GM12878 (cell line): Measurements from ENCODE around the gene CORO1C. TPM values are rescaled to one million over a fixed set of nuclear protein-coding genes. Genes with fewer than 3 reads are reported as not detected.

Experiments used
- ATAC-seq: fragments of 200-7000 bp; cut with Tn5 transposase; 3 replicates; pipeline ENCODE4 v1.9.1; 2020; ENCODE audit warnings: mild to moderate bottlenecking, moderate library complexity
- BruUV-seq: library from RNA; stranded (reverse); fragments of 400-500 nt; replicated peaks from 2 replicates; lab custom pipeline; 2021; lab: Mats Ljungman, UMichigan
- CTCF ChIA-PET: fragments of 300-600 bp; sonication (Branson Sonifier 250); formaldehyde crosslinking; extraction: SDS; loops from one replicate; lab custom pipeline; 2021; ENCODE audit warnings: inconsistent platforms; lab: Yijun Ruan, JAX
- POLR2A ChIA-PET: fragments of 350-600 bp; formaldehyde crosslinking; extraction: SDS; loops from one replicate; lab custom pipeline; 2021; ENCODE audit warnings: inconsistent platforms; lab: Charles Lee
- RAD21 ChIA-PET: fragments of 300-600 bp; sonication (Branson Sonifier 250); formaldehyde crosslinking; loops from one replicate; lab custom pipeline; 2023; ENCODE audit warnings: antibody characterized with exemption; ENCODE audit not compliant: unreplicated experiment; lab: Charles Lee
- SMC1A ChIA-PET: fragments of 300-600 bp; sonication (Branson Sonifier 250); formaldehyde crosslinking; loops from one replicate; lab custom pipeline; 2023; ENCODE audit not compliant: unreplicated experiment, uncharacterized antibody; lab: Charles Lee
- DNase-seq: peaks from one replicate; pipeline ENCODE4 v3.0.0-alpha.2; 2011; ENCODE audit warnings: low read depth, low spot score
- FAIRE-seq: peaks from 3 replicates; lab custom pipeline; 2011; peaks lifted over from hg19 to GRCh38; lab: Jason Lieb, UNC
- H2AFZ ChIP-seq: 2 replicates; pipeline ENCODE4 v1.6.0; 2011; ENCODE audit warnings: low read depth, low read length, control low read depth; ENCODE audit not compliant: control insufficient read depth
- H3K27ac ChIP-seq: 2 replicates; pipeline ENCODE4 v1.5.1; 2011; ENCODE audit warnings: control low read depth; ENCODE audit not compliant: control insufficient read depth, insufficient read depth
- H3K27me3 ChIP-seq, 2 experiments: replicated peaks in 1 of 2; 2 replicates each; pipeline versions ENCODE4 v1.6.0 to v1.6.1; 2011; ENCODE audit warnings: low read length in 1 of 2; ENCODE audit not compliant: control insufficient read depth in 2 of 2, insufficient read depth in 2 of 2
- H3K36me3 ChIP-seq, 2 experiments: 2 replicates each; pipeline ENCODE4 v1.5.1; 2011; ENCODE audit warnings: low read length in 1 of 2; ENCODE audit not compliant: control insufficient read depth in 2 of 2, insufficient read depth in 2 of 2
- H3K4me1 ChIP-seq: 2 replicates; pipeline ENCODE4 v1.6.1; 2011; ENCODE audit warnings: mild to moderate bottlenecking, low read length, moderate library complexity, mixed read lengths; ENCODE audit not compliant: control insufficient read depth, insufficient read depth
- H3K4me2 ChIP-seq: 2 replicates; pipeline ENCODE4 v1.6.0; 2011; ENCODE audit warnings: control low read depth; ENCODE audit not compliant: control insufficient read depth, insufficient read depth
- H3K4me3 ChIP-seq: fragments of 200-600 bp; sonication (generic); 2 replicates; pipeline ENCODE4 v1.5.1; 2016
- H3K79me2 ChIP-seq: 2 replicates; pipeline ENCODE4 v1.6.0; 2011; ENCODE audit warnings: low read length; ENCODE audit not compliant: control insufficient read depth, insufficient read depth
- H3K9ac ChIP-seq: 2 replicates; pipeline ENCODE4 v1.8.0; 2011; ENCODE audit warnings: low read length, control low read depth, mixed read lengths; ENCODE audit not compliant: control insufficient read depth, insufficient read depth
- H3K9me3 ChIP-seq: replicated peaks from 3 replicates; pipeline ENCODE4 v1.5.1; 2011; ENCODE audit warnings: mild to moderate bottlenecking, low read length; ENCODE audit not compliant: control insufficient read depth, insufficient read depth
- H4K20me1 ChIP-seq: 2 replicates; pipeline ENCODE4 v1.6.0; 2011; ENCODE audit not compliant: control insufficient read depth, insufficient read depth
- ASH2L ChIP-seq: fragments of 300-600, 200-600 bp; sonication (generic); IDR thresholded peaks from 2 replicates; pipeline ENCODE4 v1.6.1; 2017; ENCODE audit warnings: low read depth, mild to moderate bottlenecking, borderline replicate concordance
- E2F4 ChIP-seq: IDR thresholded peaks from 2 replicates; pipeline ENCODE4 v1.6.1; 2012; ENCODE audit warnings: low read depth, low read length, improper control_type of control experiment
- E2F8 ChIP-seq: fragments of 450-650 bp; IDR thresholded peaks from 2 replicates; pipeline ENCODE4 v1.6.1; 2018; ENCODE audit warnings: mild to moderate bottlenecking, low read depth, moderate library complexity; ENCODE audit not compliant: partially characterized antibody
- MTA3 ChIP-seq: IDR thresholded peaks from 2 replicates; pipeline ENCODE4 v1.6.1; 2012; ENCODE audit warnings: low read length, inconsistent platforms, borderline replicate concordance
- RB1 ChIP-seq: fragments of 450-650 bp; formaldehyde crosslinking; IDR thresholded peaks from 2 replicates; pipeline ENCODE4 v1.6.1; 2017; ENCODE audit warnings: mild to moderate bottlenecking, borderline replicate concordance
- RFX5 ChIP-seq: IDR thresholded peaks from 2 replicates; pipeline ENCODE4 v1.6.1; 2011; ENCODE audit warnings: low read depth, low read length, improper control_type of control experiment
- TARDBP ChIP-seq: IDR thresholded peaks from 2 replicates; pipeline ENCODE4 v1.6.1; 2016; ENCODE audit warnings: borderline replicate concordance
- WGBS: methylation state at CpG from one replicate; pipeline ENCODE4 v1.1.6; 2016; ENCODE audit warnings: low lambda C conversion rate; ENCODE audit not compliant: insufficient replicate concordance, insufficient coverage; ENCODE audit errors: missing lambda C conversion rate; 5-methylcytosine and 5-hydroxymethylcytosine counted together
- in situ Hi-C: fragments of 300-500 bp; cut with MboI; formaldehyde crosslinking; loops from 9 replicates; pipeline ENCODE4 v1.14.3; 2018; ENCODE audit warnings: mixed read lengths
- intact Hi-C: fragments of 100-400 bp; cut with micrococcal nuclease; formaldehyde crosslinking; loops from one replicate; pipeline ENCODE4 v1.14.2; 2022; ENCODE audit not compliant: unreplicated experiment
- polyA plus RNA-seq, 11 experiments: library from polyadenylated mRNA; depleted of rRNA in 4 of 11; unstranded in 6 of 11; stranded (reverse) in 5 of 11; fragments of >200 nt; fragmentation: Nextera tagmentation in 4 of 11; fragmentation: Illumina TruSeq in 1 of 11; extraction: Ambion mirVana in 4 of 11; extraction: Trizol in 1 of 11; gene quantifications; 1 replicate in 1 of 11; 2 replicates in 10 of 11; pipeline versions ENCODE4 v1.2.1 to v1.2.3, GENCODE V29; 2011 to 2016; ENCODE audit warnings: inconsistent platforms in 2 of 11, missing spikeins in 2 of 11, low read depth in 1 of 11
- total RNA-seq, 4 experiments: library from RNA; depleted of rRNA in 3 of 4; stranded (reverse); fragments of >200 nt in 3 of 4; fragmentation: Illumina TruSeq in 1 of 4; extraction: Trizol in 1 of 4; gene quantifications; 2 replicates each; pipeline versions ENCODE4 v1.2.1 to v1.2.3, GENCODE V29; 2013 to 2021

Gene CORO1C
- total and polyA plus RNA-seq, 10 of the 15 experiments (the other 5 are each of a cell fraction or from before 2014, with no cell fraction given), result 52.7 to 254 (median 171) TPM

DNA sequence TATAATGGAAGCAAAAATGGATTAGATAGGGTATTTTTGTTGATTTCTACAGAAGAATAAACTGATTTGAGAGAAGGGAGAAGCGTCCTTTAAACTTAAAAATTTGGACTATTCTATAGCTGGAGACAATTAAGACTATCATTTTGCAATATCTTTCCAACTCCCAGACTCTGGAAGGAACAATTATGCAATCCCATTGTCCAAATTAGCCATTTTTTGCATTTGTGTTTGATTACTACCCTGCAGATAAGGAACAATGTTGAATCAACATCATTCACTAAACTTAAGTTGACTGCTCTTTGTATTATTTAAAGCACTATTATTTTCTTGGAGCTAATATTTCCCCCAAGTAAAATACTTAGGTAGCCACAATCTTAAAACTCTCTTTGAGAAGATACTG is 62.8 kb downstream of the CORO1C start:
- DNase-seq (no peak), ATAC-seq (no peak), FAIRE-seq (no peak)
- POLR2A ChIA-PET, result interaction anchor here (0.9 to 2.9 kb wide), 7 partner anchors 11 to 290 kb away, joined by 3 to 19 read pairs (median 4); partner anchors contain the start of gene SSH1
- Histone ChIP-seq H3K4me1 (peaks cover 41% of the 10 kb centered on the region), H3K27me3 (no peaks in the 10 kb centered on the region), H3K4me2 (no peak overlapping the region), H4K20me1 (no peaks in the 10 kb centered on the region), H3K4me3 (no peak overlapping the region), H3K9ac (no peak overlapping the region), H2AFZ (no peak overlapping the region), H3K9me3 (no peaks in the 10 kb centered on the region), H3K27ac (no peak overlapping the region), H3K36me3 (peaks cover 4 to 18% of the 10 kb centered on the region in 2 experiments), H3K79me2 (peaks cover 49% of the 10 kb centered on the region)
- intact Hi-C loops, result no loop called here
- SMC1A ChIA-PET, result interaction anchor here (0.9 to 11.9 kb wide), 15 partner anchors 8 to 281 kb away, joined by 3 to 293 read pairs (median 6); partner anchors contain the start of gene CORO1C
- CTCF ChIA-PET, result interaction anchor here (1.7 to 11.0 kb wide), 9 partner anchors 11 to 425 kb away, joined by 5 to 252 read pairs (median 17); partner anchors contain the start of genes ALKBH2 and SELPLG
- 100% methylated on average over 1 of the region's 1 CpG for WGBS
- RAD21 ChIA-PET, result interaction anchor here (1.2 to 8.8 kb wide), 8 partner anchors 11 to 134 kb away, joined by 3 to 221 read pairs (median 7); partner anchors contain the start of gene SELPLG
- TF ChIP-seq TARDBP (no peak), RB1 (no peak), RFX5 (no peak), MTA3 (no peak), ASH2L (no peak), E2F4 (no peak), E2F8 (no peak)
- BruUV-seq, result no TSS peak
- in situ Hi-C loops, result loop anchor here (10.0 kb wide), 1 partner anchor 426 kb away; the partner anchor contains the start of genes ALKBH2 and UNG
